Pulmonary artery endothelial cell (primary cell): ENCODE results near the gene ATP5PO. TPM values are rescaled to one million over a fixed set of nuclear protein-coding genes. Genes with fewer than 3 reads are reported as not detected.

ENCODE experiments used
- DNase-seq: peaks from one replicate; pipeline ENCODE4 v3.0.0-alpha.2; 2011; ENCODE audit warnings: low read depth, low spot score
- total RNA-seq: library from RNA; depleted of rRNA; stranded (reverse); fragments of >200 nt; gene quantifications from 2 replicates; pipeline ENCODE4 v1.2.3, GENCODE V29; 2014

The ATP5PO gene
- total RNA-seq, 1 donor from 2014 or later, result 205 TPM

GRCh38 chr21:33899199-33899598 lies 16.4 kb downstream of the ATP5PO start:
- DNase-seq, result no peak

- no peak for DNase-seq
Observed at GRCh38 chr21:33898586-33898985, 17.0 kb downstream of the ATP5PO start.

GRCh38 chr21:33897739-33898138 lies 17.9 kb downstream of the ATP5PO start:
- DNase-seq, result no peak

- no peak for DNase-seq
Observed at GRCh38 chr21:33897098-33897497, 18.5 kb downstream of the ATP5PO start.

- DNase-seq, result no peak
Observed at GRCh38 chr21:33896691-33897090, 18.9 kb downstream of the ATP5PO start.

- no peak for DNase-seq
Observed at GRCh38 chr21:33895356-33895755, 20.2 kb downstream of the ATP5PO start.

GRCh38 chr21:33894736-33895288 lies 20.8 kb downstream of the ATP5PO start:
- peak; percentile 75 for DNase-seq

- no peak for DNase-seq
Observed at GRCh38 chr21:33893917-33894316, 21.7 kb downstream of the ATP5PO start.

- DNase-seq, result no peak
Observed at GRCh38 chr21:33892853-33893252, 22.8 kb downstream of the ATP5PO start.

- no peak for DNase-seq
Observed at GRCh38 chr21:33890187-33890586, 25.4 kb downstream of the ATP5PO start.

GRCh38 chr21:33886321-33886720 lies 29.3 kb downstream of the ATP5PO start:
- no peak for DNase-seq

GRCh38 chr21:33885172-33885514 lies 30.5 kb downstream of the ATP5PO start:
- DNase-seq, result no peak

GRCh38 chr21:33884376-33885171 lies 31.0 kb downstream of the ATP5PO start:
- DNase-seq, result no peak

GRCh38 chr21:33883118-33883517 lies 32.5 kb downstream of the ATP5PO start:
- DNase-seq, result no peak

GRCh38 chr21:33881689-33882440 lies 33.7 kb downstream of the ATP5PO start:
- DNase-seq, result no peak

GRCh38 chr21:33880626-33881025 lies 35.0 kb downstream of the ATP5PO start:
- DNase-seq, result no peak

GRCh38 chr21:33878824-33879223 lies 36.8 kb downstream of the ATP5PO start:
- DNase-seq, result no peak

- DNase-seq, result no peak
Observed at GRCh38 chr21:33875026-33875695, 40.4 kb downstream of the ATP5PO start.

- DNase-seq, result no peak
Observed at GRCh38 chr21:33874161-33874560, 41.4 kb downstream of the ATP5PO start.

- DNase-seq, result no peak
Observed at GRCh38 chr21:33872881-33873515, 42.6 kb downstream of the ATP5PO start.

- no peak for DNase-seq
Observed at GRCh38 chr21:33871171-33871570, 44.4 kb downstream of the ATP5PO start.

- no peak for DNase-seq
Observed at GRCh38 chr21:33870768-33871167, 44.8 kb downstream of the ATP5PO start.
